Body of pancreas (tissue), 4 donors: ENCODE data around the gene MBNL1. TPM values are rescaled to one million over a fixed set of nuclear protein-coding genes. Genes with fewer than 3 reads are reported as not detected.
"Not testable (repeated sequence)": the region's sequence is repeated elsewhere in the genome, so short reads cannot be mapped to it uniquely, and the experiment has no call there.

Experiments
- ATAC-seq: fragments of 150-250 bp; one replicate; pipeline ENCODE4 v1.9.1; 2016
- DNase-seq, 4 donors: peaks; one replicate each; pipeline ENCODE4 v3.0.0-alpha.2; 2019
- H3K27ac ChIP-seq, 4 donors: fragments of 200-600 bp; sonication (generic); 1 replicate in 3 of 4; 2 replicates in 1 of 4; pipeline versions ENCODE4 v1.5.1 to v1.6.1; 2016 to 2019; ENCODE audit warnings: mild to moderate bottlenecking in 1 of 4, mixed read lengths in 1 of 4, moderate library complexity in 1 of 4
- H3K27me3 ChIP-seq, 2 donors: fragments of 200-600 bp; sonication (generic); one replicate each; pipeline ENCODE4 v1.6.0; 2016; ENCODE audit warnings: mild to moderate bottlenecking in 1 of 2
- H3K36me3 ChIP-seq, 2 donors: fragments of 200-600 bp; sonication (generic); replicated peaks in 1 of 2; 2 replicates each; pipeline ENCODE4 v1.5.1; 2016; ENCODE audit warnings: low read depth in 2 of 2; ENCODE audit not compliant: insufficient read depth in 1 of 2
- H3K4me1 ChIP-seq: fragments of 200-600 bp; sonication (generic); one replicate; pipeline ENCODE4 v1.6.0; 2016
- H3K4me3 ChIP-seq, 2 donors: fragments of 200-600 bp; sonication (generic); 1 replicate in 1 of 2; 2 replicates in 1 of 2; pipeline ENCODE4 v1.5.1; 2016 to 2019
- H3K9me3 ChIP-seq, 3 donors: fragments of 200-600 bp; sonication (generic); 1 replicate in 2 of 3; 2 replicates in 1 of 3; pipeline ENCODE4 v1.5.1; 2016
- CTCF ChIP-seq, 7 experiments: fragments of 450-650 bp in 4 of 7; fragments of 200-600 bp in 3 of 7; sonication (generic) in 3 of 7; IDR thresholded peaks; one replicate each; pipeline ENCODE4 v1.5.1; 2016 to 2019; ENCODE audit warnings: antibody characterized with exemption in 7 of 7
- POLR2A ChIP-seq, 3 donors: fragments of 450-650 bp; IDR thresholded peaks; one replicate each; pipeline ENCODE4 v1.6.1; 2016; ENCODE audit warnings: antibody characterized with exemption in 3 of 3, mild to moderate bottlenecking in 2 of 3
- WGBS, 2 donors: methylation state at CpG; one replicate each; pipeline ENCODE4 v1.1.5; 2017; 5-methylcytosine and 5-hydroxymethylcytosine counted together
- intact Hi-C: fragments of 100-400 bp; cut with DNase I; formaldehyde crosslinking; loops from one replicate; pipeline ENCODE4 v1.15.1; 2023
- total RNA-seq, 2 donors: library from RNA; depleted of rRNA; stranded (reverse); fragments of >200 nt; gene quantifications; one replicate each; pipeline ENCODE4 v1.1.0, GENCODE V29; 2016

Gene MBNL1
- total RNA-seq, 2 donors from 2014 or later = 77.3 to 82.4 TPM

- no peak for TF ChIP-seq CTCF (IDR thresholded peaks at IDR 0.05)
- TF ChIP-seq POLR2A (IDR thresholded peaks at IDR 0.05) = no peak
- Histone ChIP-seq H3K9me3 (no peaks in the 10 kb centered on the region), H3K4me1 (peaks cover 8% of the 10 kb centered on the region), H3K4me3 (no peak overlapping the region), H3K27ac (no peak overlapping the region), H3K36me3 (no peaks in the 10 kb centered on the region), H3K27me3 (no peaks in the 10 kb centered on the region)
- ATAC-seq (no peak), DNase-seq (no peak)
- intact Hi-C loops = no loop called here
Observed at GRCh38 chr3:152364237-152364636, 95.5 kb downstream of the MBNL1 start.

GRCh38 chr3:152365126-152365525, 96.4 kb downstream of the MBNL1 start:
- peaks cover 5% of the 10 kb centered on the region for H3K4me1 ChIP-seq

GRCh38 chr3:152365766-152366593, 97.3 kb downstream of the MBNL1 start:
- Histone ChIP-seq H3K9me3 (no peaks in the 10 kb centered on the region), H3K27ac (peak overlapping the region in 1 of 4 donors; percentile 47), H3K27me3 (no peaks in the 10 kb centered on the region), H3K4me3 (no peak overlapping the region), H3K36me3 (no peaks in the 10 kb centered on the region), H3K4me1 (peaks cover 5% of the 10 kb centered on the region)
- intact Hi-C loops = no loop called here
- ATAC-seq (no peak), DNase-seq (no peak)
- 67 to 70% methylated on average over 4 of the region's 4 CpGs for WGBS, 2 donors
- TF ChIP-seq CTCF (IDR thresholded peaks at IDR 0.05) (no peak), POLR2A (IDR thresholded peaks at IDR 0.05) (no peak)

More at GRCh38 chr3:152365126-152365525, 96.4 kb downstream of the MBNL1 start:
- ATAC-seq = peak; percentile 68
- H3K4me3 ChIP-seq = no peak overlapping the region
- intact Hi-C loops = no loop called here
- peak overlapping the region in 2 of 4 donors; percentile 4 to 47 for H3K27ac ChIP-seq
- WGBS, 2 donors = 12 to 19% methylated on average over 2 of the region's 2 CpGs
- DNase-seq = no peak
- no peaks in the 10 kb centered on the region for H3K9me3 ChIP-seq
- H3K27me3 ChIP-seq = no peaks in the 10 kb centered on the region
- H3K36me3 ChIP-seq = no peaks in the 10 kb centered on the region
- TF ChIP-seq CTCF (IDR thresholded peaks at IDR 0.05) (no peak), POLR2A (IDR thresholded peaks at IDR 0.05) (no peak)

- WGBS, 2 donors = 80 to 92% methylated on average over 2 of the region's 2 CpGs
- H3K27ac ChIP-seq, H3K9me3 ChIP-seq, intact Hi-C loops, H3K4me3 ChIP-seq, H3K27me3 ChIP-seq, DNase-seq, H3K36me3 ChIP-seq, H3K4me1 ChIP-seq, ATAC-seq: not testable (repeated sequence)
Observed at GRCh38 chr3:152367192-152367591, 98.5 kb downstream of the MBNL1 start.

GRCh38 chr3:152372633-152373032, 103.9 kb downstream of the MBNL1 start:
- H3K9me3 ChIP-seq, ATAC-seq, H3K36me3 ChIP-seq, H3K27me3 ChIP-seq, H3K4me1 ChIP-seq, H3K4me3 ChIP-seq, DNase-seq, H3K27ac ChIP-seq, intact Hi-C loops: not testable (repeated sequence)
- 97% methylated on average over 6 of the region's 6 CpGs for WGBS, 2 donors

GRCh38 chr3:152373379-152373778, 104.7 kb downstream of the MBNL1 start:
- H3K27ac ChIP-seq = no peak overlapping the region
- H3K4me1 ChIP-seq = peaks cover 8% of the 10 kb centered on the region
- no peaks in the 10 kb centered on the region for H3K9me3 ChIP-seq
- no peak overlapping the region for H3K4me3 ChIP-seq
- no peaks in the 10 kb centered on the region for H3K36me3 ChIP-seq
- H3K27me3 ChIP-seq = no peaks in the 10 kb centered on the region
- 92 to 98% methylated on average over 4 of the region's 4 CpGs for WGBS, 2 donors
- DNase-seq (no peak), ATAC-seq (no peak)
- intact Hi-C loops = no loop called here
- TF ChIP-seq CTCF (IDR thresholded peaks at IDR 0.05) (no peak), POLR2A (IDR thresholded peaks at IDR 0.05) (no peak)
